Retinal pigment epithelial cell (primary cell): ENCODE data around the gene EMID1.
A peak's percentile ranks its signal among the peaks of the same experiment; 100 is the strongest.

Experiments
- DNase-seq: peaks from one replicate; pipeline ENCODE4 v3.0.0-alpha.2; 2010; ENCODE audit warnings: low read depth
- H3K4me3 ChIP-seq: 2 replicates; pipeline ENCODE4 v1.5.1; 2011; ENCODE audit warnings: mild to moderate bottlenecking, low read length, control low read depth, moderate library complexity
- TF ChIP-seq, protein P1 (sequence below): conservative IDR thresholded peaks from 2 replicates; pipeline ENCODE4 v1.5.1; 2011; ENCODE audit warnings: low read depth, low read length, control low read depth, inconsistent platforms

Gene EMID1

DNA sequence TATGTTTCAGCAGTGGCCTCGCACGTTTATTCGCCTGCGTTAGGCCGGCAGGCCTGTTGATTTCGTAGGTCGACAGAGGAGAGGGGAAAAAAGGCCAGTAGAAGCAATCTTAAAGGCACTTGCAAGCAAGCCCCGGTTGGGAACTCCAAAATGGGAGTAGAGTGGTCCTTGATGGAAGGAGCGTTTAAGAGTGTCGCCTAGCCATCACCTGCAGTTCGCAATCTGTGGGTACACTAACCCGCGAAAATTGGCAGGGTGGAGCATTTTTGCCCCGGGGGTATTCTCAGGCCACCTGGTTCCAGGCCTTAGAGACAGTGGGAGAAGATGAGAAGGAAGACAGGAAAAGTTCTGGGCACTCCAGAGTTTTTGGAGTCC is 63.5 kb downstream of the EMID1 start:
- TF ChIP-seq, protein P1, sequence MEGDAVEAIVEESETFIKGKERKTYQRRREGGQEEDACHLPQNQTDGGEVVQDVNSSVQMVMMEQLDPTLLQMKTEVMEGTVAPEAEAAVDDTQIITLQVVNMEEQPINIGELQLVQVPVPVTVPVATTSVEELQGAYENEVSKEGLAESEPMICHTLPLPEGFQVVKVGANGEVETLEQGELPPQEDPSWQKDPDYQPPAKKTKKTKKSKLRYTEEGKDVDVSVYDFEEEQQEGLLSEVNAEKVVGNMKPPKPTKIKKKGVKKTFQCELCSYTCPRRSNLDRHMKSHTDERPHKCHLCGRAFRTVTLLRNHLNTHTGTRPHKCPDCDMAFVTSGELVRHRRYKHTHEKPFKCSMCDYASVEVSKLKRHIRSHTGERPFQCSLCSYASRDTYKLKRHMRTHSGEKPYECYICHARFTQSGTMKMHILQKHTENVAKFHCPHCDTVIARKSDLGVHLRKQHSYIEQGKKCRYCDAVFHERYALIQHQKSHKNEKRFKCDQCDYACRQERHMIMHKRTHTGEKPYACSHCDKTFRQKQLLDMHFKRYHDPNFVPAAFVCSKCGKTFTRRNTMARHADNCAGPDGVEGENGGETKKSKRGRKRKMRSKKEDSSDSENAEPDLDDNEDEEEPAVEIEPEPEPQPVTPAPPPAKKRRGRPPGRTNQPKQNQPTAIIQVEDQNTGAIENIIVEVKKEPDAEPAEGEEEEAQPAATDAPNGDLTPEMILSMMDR = no peak

DNA sequence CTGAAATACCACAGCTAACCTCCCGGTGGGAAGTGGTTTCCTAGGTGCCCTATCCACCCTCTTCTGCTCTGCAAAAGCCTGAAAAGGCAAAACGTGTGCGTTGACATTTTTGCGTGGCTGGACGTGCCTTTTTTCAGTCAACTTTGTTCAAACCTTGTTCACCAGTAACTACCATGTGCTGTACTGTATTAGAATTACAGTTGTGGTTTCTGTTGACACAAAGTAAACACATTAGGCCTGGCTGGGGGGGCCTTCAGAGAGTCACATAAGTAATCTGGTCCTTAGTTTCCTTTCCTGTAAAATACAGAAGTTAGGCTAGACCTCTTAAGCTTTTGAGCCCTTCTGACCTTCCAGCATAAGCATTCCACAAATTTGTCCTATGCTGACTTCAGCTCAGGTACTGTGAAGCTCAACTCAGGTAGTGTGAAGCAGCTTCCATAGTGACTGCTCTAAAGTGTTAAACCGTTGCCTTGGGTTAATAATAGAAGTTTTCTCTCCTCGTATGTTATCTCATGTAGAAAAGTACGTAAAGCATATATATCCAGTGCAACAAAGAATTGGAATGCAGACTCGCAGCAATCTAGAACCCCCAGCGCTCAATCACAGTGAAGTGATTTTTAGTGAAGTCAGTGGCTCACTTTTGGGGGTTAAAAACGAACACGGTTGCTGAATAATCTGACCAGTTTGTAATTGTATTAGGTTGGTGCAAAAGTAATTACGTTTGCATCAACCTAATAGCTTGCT is 64.2 kb downstream of the EMID1 start:
- TF ChIP-seq, protein P1 = no peak
- no peak for DNase-seq
- H3K4me3 ChIP-seq = peak overlapping the region; percentile 92

More for the DNA sequence above, 63.5 kb downstream of the EMID1 start:
- no peak for DNase-seq
- peak overlapping the region; percentile 92 for H3K4me3 ChIP-seq

DNA sequence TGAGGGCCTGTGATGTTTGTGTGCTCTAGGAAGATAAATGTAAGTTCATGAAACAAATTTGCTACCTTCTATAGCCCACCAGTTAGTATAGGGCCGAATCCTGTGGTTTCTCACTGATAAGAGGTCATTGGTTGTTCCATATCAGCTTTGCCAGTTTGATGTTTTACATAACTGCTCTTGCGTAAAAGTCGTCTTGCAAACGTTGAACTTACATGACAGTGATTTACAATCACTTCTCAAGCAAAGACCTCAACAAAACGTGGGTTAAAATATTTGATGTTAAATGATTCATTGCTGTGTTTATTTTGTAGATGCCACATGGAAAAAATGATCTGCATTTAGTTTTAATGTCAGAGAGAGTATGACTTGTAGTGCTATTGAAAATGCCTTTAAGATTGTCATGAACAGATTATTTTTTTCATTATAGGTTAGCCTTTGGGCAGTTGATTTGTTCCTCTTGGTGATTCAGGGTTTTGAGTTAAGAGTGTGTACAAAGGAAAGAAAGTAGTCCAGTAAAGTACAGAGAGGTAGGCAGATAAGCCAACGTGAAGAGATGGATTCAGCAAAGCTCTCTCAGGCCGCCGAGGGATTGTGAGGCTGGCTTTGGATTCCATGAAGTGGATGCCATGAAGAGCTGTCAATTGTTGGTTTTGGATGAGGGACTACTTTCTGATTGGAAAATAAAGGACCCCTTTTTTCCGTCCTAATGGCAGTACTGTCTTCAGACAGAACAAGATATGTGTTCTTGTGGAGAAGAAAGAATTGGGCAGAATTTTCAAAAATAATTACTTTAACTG is 65.0 kb downstream of the EMID1 start:
- no peak for DNase-seq
- peak overlapping the region; percentile 92 for H3K4me3 ChIP-seq
- TF ChIP-seq, protein P1 = no peak

DNA sequence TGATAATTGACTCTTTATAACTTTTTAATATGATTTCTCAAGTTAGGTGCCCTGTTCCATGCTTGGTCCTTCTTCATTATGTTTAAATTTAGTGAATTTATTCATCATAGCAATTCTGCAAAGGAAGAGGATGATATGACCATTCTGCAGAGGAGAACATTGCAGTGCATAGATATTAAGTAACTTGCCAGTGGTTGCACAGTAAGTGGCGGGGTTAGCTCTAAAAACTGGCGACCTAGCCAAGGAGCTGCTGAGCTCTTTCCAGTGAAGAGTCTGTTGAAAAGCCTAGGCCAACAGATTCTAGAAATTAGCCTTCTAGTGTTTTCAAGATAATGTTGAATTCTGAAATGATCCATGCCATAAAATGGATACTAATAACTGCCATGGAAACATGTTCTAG is 66.9 kb downstream of the EMID1 start:
- no peak overlapping the region for H3K4me3 ChIP-seq
- TF ChIP-seq, protein P1 = no peak
- DNase-seq = no peak

DNA sequence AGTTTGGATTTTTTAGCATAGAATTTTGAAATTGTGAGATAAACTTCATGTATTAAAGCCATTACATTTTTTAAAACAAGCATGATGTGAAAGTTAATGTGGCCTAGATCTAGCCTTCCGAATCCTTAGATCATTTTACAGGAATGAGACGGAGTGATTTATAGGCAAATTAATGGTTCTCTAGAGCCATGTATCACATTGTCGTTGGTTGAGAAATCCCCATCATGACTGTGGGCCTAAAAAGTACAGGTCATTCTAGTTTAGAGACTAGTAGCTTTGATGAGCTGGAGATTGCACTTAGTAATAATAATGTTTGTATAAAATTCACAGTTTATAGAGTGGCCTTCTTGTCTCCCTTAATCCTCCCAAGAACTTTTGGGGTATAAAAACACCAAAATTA is 69.5 kb downstream of the EMID1 start:
- TF ChIP-seq, protein P1 = no peak
- no peak for DNase-seq
- no peak overlapping the region for H3K4me3 ChIP-seq

DNA sequence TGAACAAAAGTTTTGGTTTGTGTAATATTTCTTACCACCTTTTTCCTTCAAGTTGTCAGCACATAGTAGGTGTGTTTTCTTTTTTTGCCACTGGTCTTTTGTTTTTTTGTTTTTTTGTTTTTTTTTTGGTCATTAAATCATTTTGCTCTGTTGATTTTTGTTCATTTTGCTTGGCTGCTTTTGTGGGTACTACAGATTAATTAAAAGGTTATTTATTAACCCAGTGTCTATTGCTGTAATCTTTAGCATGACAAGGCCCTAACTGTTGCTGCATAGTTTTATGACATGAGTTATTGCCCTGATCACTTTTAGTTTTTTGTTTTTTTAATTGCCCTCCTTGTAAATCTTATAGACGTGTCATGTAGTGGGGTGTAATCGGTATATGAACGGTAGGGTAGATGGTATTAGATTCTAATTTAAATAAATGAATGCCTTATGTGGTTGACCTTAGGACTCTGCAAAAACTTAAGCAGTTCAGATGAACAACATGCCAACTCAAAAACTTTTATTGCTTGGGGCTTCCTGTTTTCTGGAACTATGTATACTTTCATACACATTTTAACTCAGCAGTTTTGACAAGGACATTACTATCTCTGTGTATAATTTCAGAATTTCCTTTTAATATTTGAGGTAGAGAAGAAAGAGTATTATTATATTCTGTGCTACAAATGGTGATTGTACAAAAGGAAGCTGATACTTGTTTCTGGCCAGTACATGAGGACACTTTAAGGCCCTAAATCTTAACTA is 70.3 kb downstream of the EMID1 start:
- DNase-seq = no peak
- no peak overlapping the region for H3K4me3 ChIP-seq
- TF ChIP-seq, protein P1 = no peak
